DMS153 (cell line): Measurements from ENCODE around the gene FOXF1.

Experiments
- DNase-seq: peaks from one replicate; lab custom pipeline; 2025; lab: John Stamatoyannopoulos, UW

The FOXF1 gene

DNA sequence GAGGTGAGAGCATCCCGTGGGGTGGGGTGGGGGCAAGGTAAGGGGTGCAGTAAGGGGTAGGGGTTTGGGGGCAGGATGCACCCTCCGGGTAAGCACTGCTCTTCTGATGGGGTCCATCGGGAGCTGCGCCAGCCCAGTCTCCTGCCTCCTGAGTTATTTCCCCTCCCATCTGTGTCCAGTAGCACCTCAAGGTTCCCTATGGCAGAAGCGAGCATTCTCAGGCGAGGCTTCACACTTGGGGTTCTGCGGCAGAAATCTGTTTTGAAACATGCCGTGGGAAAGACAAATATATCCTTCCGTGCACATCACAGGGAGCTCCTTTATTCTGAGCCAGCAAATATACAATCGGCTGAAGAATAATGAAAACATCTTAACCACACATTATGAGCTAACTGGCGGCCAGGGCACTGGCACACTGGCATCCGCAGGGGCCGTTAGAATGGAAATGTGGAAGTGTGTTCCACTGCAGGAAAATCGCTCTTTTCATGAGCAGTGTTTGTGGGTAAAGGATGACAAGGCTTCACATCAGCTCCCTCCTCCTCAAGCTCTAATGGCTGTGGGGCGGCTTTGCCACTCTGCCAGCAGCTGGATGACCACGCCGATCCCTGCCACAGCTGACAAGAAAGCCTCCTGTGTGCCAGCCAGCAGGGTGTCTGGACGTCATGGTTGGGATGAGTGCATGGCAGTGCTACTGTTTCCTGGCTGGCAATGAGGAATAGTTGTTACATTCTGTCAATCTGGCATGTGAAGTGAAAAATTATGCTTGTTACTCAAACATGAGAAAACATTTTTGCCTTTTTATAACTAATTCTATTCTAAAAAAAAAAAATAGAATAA is 24.7 kb downstream of the FOXF1 start:
- DNase-seq: no peak

DNA sequence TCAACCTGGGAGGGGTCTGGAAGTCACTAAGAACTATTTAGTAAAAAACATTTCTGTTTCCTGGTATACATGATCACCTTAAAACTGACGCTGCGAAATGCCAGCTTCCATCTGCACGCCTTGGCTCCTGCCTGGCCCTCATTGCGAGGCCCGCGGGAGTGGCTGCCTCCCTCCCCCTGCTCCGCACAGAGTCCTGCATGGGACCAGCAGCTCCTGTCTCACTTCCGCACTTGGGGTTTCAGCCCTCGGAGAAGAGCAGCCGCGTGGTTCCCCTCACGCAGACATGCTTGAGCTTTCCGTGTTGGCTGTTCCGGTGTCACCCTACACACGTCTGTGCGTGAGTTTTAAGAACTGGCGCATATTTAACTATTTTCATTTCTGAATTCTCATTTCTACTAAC is 26.3 kb downstream of the FOXF1 start:
- no peak for DNase-seq

DNA sequence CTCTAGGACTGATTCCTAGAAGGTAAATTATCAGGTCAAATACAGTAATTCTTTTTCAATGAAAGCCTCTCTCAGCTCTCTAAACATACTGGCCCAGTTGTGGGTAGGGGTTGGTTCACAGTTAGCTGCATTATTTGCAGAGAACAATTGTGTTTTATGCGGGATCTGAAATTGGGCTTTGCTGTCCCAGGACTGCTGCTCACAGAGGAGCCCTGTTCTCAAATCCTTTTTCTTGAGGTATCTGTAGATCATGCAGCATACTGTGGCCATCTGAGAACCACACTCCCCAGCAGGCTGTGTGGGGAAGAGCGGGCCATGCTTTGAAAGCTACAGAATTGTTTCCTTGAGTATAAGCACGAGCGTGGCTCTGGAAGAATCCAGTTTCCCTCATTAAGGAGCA is 27.2 kb downstream of the FOXF1 start:
- DNase-seq: no peak

DNA sequence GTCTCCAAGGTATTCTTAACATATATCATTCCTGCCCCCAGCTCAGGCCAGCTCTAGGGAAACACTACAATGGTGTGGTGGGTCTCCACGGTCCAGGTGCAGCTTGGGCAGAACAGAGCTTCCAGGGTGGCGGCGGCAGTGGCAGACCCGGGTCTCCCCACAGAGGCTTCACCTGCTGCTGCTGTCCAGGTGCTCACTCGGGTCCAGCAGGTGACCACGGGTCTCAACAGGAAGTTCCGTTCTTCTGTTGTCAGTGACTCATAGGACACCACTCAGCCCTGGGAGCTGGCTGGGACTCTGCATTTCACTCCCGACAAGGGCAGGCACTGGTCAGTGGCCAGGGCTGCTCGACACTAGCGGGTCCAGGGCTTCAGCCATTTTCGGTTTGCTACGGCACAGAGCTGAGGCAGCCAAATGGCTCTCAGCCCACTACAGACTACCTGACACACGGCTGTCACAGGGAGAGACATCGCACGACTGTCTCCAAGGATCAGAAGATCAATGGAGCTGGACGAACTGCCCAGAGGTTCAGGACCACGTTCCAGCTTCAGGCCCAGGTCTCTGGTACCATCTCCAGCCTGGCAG is 28.0 kb downstream of the FOXF1 start:
- DNase-seq: no peak

DNA sequence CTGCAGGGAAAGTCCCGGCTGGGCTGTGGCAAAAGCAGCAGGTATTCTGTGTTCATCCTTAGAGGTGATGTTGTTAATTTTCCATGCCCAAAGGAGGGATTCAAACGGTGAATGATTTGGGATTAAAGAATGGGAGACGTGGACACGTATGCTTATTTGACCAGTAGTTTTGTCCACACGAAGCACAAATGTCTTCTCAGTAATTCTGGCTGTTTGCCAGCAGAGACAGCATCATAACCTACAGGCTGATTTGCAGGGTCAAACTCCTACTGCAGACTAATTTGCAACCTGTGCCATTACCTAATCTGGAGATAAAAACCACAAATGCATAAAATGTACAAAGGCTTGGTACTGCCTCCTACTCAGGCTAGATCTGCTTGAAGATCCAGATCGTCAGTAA is 30.6 kb downstream of the FOXF1 start:
- no peak for DNase-seq

DNA sequence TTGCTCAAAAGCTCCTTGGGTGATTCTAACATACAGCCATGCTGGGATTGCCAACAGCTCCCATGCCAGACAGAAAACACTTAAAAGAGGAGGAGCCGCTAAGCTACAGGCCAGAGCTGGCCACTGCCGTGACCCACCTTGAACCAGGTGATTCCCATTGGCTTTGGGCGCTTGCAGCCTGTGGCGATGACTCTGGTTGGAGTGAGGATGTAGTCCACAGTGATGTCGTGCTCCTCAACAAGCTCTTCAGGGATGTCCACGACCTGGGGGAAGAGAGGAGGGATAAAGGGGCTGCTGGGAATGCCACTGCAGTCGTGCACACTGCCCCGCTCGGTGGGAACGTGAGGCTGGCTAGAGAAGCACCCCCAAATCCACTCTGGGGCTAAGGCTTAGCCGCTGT is 31.2 kb downstream of the FOXF1 start:
- no peak for DNase-seq

DNA sequence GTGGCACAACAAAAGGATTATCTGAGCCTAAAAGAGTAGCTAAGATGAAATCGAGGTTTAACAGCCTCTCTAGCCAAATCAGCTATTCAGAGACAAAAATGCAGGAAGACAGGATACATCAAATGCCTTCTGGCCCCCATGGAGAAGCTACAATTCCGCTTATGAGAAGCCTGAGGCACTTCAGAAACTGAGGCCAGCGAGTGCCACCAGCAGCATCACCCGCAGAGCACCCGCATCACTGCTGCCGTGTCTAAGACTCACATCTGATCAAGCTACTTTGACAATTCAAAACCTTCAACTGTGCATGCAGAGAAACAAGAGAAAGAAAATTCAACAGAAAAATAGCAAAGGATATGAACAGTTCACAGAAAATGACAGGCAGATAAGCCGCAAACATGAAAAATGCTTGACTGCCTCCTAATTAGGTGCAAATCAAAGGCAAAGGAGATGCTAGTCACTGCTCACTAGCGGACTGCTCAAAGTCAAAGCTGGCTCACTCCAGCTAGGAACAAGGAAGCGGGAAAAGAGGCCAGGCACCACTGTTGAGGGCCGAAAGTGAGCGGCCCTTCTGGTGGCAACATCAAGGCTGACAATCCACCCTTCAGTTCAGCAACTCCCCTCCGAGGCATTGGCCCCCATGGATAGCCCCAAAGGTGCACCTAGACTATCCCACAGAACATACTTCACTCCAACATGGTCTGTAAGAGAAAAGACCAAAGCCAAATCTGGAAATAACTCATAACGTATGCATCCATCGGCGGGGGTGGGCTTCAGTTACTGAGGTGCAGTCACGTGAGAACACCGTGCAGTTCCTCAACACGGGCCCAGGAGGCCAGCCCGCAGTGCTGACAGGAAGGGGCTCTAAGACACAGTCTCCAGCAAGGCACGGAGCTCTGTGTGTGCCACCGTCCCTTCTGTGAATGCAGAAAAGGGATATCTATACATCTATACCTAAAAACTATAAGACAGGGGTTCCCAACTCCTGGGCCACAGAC is 32.7 kb downstream of the FOXF1 start:
- no peak for DNase-seq

DNA sequence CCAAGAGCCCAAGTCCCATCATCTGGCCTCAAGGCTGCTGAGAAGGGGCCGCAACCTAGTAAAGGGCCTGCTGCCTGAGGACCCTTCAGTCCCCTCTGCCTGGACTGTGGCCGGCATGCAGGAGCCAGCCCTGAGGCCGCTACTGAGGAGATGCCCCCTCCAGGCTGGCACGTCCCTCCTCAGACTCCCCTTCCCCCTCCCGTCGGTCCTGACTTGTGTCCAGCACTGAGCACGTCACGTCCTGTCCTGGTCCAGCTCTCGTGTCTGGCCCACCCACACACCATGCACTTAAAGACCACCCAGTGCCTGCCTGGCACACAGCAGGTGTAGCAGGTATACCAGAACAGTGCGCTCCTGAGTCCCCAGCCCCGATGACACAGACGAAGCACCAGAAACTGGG is 35.2 kb downstream of the FOXF1 start:
- DNase-seq: no peak

DNA sequence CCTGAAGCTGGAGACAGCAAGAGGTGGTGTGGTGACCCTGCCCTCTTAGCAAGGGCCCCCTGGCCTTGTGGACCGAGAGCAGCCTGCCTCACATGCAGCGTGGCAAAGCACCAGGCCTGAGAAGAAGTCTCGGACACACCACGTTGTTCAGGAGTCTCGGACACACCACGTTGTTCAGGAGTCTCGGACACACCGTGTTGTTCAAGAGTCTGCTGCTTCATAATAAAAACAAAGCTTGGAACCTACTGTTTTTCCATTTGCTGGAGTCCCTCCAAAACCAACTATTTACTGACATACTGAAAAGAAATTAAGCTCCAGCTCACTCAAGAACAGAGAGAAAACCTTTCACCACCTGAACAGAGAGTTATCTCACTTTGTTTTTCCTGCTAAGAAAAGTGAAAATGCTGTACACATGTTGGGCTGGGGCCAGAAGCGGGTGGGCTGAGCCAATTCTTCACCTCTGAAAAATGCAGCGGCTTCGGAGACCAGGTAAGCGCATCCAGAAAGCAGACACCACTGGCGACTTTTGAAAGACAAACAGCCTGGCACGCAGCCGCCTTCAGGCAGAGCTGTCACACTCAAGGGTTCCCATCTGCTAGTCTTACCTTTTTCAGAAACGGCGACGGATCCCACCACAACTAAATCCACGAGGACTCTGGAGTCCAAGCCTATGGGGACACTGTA is 35.8 kb downstream of the FOXF1 start:
- DNase-seq: no peak

DNA sequence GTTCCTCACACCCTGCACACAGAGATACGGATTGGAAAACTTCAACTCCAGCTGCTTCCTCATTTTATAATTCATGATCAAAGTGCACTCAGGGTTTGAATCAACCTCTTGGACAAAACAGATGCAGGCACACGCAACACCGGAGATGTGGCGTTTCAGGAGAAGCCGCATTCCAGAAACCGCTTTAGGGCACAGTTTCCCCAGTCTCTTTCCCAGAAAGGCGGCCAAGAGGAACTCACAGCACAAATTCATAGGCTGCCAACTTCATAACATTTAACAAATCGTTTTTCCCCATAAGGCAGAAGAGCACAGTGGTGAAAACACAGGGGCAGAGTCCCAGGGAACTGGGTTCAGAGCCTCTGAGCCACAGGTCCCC is 36.3 kb downstream of the FOXF1 start:
- DNase-seq: no peak

DNA sequence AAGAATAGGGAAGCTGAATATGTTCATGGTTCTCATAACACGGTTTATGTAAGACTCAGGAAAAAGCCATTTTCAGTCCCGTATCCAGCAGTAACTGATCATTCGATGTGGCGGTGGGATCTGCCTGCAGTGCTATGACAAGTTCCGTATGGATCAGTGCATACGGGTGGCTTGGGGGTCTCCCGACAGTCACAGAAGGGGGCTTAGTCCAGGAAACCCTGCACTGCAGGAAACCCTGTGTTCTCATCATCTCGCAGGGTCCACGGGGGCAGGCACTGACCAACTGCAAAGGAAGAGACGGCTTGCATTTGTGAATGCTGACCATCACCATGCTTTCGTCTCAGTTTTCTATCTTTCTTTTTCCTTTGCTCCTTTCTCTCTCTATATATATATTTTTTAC is 37.0 kb downstream of the FOXF1 start:
- DNase-seq: no peak

DNA sequence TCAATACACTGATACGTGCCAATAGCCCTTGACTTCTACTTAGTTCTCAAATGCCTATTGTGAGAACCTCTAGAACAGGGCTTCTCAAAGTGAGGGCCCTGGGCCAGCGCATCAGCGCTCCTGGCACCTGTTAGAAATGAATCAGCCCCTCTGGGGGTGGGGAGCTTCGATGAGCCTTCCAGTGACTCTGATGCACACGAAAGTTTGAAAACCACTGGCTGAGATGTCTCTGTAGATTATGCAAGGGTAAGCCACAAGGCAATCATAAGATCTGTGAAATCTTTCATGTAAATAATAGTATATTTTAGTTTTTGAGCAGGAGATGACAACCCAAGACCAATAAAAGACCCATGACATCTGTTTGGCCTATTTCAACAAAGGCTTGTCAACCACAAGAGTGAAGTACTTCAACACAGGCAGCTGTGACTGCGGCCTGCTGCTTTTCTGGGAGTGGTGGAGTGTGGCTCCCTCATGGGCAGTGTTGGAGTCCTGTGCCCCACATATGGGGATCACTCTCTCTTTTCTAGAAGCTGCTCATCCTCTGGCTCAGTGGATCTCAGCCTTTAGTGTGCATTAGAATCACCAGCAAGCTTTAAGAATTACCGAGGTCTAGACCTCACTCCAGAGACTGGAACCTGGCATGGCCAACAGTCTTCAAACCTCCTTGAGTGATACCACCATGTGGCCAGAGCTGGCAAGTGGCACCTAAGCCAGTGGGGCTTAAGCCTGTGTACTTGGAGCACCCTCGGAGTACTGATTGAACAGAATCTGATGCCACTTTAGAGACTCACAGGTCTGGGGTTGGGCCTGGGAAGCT is 39.0 kb downstream of the FOXF1 start:
- no peak for DNase-seq

DNA sequence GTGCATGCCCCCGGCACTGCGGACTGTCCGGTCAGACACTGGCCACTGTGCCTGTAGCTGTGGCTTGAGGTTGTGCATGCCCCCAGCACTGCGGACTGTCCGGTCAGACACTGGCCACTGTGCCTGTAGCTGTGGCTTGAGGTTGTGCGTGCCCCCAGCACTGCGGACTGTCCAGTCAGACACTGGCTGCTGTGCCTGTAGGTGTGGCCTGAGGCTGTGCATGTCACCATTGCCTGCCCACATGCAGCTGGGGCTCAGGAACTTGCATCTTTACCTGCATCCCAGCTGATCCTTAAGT is 39.5 kb downstream of the FOXF1 start:
- DNase-seq: no peak

DNA sequence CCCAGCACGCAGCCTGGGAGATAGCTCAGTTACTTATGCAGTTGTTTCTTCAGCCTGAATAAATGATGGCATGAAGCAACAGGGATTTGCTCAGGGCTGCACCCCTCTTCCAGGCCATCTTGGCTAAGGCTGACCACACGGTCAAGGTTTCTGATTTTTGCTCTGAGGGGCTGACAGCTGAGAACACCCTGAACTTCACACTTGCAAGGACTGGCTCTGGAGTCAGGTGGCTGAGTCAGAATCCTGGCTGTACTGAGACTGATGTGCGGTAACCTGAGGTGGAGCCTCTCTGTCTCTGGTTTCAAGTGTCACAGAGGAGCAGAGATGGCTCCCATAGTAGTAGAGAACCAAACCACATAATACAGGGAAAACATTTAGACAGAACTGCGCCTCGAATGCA is 40.0 kb downstream of the FOXF1 start:
- DNase-seq: no peak

DNA sequence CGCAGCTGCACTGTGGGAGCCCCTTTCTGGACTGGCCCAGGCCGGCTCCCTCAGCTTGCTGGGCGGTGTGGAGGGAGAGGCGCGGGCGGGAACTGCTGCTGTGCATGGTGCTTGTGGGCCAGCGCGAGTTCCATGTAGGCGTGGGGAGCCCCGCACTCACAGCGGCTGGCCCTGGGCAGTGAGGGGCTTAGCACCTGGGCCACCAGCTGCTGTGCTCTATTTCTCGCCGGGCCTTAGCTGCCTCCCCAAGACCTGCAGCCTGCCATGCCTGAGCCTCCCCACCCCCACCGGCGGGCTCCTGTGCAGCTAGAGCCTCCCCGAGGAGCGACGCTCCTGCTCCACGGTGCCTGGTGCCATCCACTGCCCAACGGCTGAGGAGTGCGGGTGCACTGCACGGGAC is 43.0 kb downstream of the FOXF1 start:
- DNase-seq: no peak

DNA sequence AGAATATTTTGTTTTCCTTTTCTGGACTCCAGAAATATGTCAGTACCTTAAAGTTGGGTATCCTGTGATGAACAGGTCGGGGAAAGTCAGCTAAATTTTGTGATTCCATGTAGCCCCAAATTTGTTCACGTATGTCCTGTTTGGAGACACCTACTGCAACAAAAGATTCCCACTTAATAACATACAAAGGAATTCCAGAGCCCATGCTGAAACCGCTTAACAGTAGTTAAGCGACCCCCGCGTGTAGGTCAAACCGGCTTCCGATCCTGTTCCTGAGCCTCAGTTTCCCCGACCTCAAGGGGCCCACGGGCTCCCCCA is 44.2 kb downstream of the FOXF1 start:
- no peak for DNase-seq

DNA sequence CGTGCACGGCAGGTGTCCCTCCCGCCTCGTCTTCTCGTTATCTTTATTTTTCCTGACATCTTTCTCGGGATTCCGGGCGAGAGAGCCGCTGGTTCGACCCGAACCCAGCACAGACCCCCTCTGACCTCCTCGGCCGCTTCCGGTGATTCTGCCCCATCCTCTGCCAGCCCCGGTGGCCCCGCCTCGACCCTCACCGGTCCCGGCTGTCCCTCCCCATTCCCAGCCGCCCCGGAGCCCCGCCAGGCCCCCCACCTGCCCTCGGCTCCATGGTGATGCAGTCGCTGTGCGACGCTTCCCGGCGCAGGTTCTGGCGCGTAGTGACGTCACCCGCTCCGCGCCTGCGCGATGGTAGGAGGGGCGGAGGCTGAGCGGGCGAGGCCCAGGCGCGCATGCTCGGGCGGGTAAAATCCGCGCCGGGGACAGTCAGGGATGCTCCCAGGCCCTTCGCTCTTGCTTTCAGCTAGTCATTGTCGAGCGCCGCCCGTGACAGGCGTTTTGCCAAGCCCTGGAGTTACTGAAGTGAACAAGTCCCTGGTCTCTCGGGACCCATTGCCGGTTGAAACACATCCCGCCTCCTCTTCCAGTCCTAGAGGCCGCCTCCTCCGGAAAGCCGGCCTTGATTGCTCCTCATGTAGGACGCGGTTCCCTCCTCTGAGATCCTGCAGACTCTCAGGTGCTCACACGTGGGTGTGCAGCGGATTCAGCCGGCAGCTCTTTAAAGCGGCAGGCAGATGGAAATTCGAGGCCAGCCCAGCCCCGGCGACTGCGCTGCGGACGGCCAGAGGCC is 44.8 kb downstream of the FOXF1 start, which contains the start of gene MTHFSD:
MTHFSD (minus strand) TSS at position 319 of the 787 bp plus-strand sequence; CDS start at position 268, 51 bp downstream.
- peak; percentile 76 for DNase-seq

DNA sequence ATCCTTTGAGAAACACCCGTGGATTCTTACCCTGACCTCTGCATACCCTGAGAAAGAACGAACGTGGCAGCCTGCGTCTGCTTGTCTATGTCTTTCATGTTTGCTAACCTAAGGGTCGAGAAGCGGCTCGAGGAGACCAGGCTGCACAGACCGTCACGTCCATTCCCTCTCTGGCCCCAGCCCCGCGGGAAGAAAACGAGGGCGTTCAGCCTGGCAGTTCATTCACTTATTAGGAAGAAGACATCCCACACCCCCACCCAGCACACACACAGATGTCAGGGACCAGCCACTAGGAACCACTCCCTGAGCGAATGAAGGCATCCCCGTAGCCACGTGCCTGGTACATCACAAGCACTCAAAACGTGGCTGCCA is 45.4 kb downstream of the FOXF1 start:
- no peak for DNase-seq

DNA sequence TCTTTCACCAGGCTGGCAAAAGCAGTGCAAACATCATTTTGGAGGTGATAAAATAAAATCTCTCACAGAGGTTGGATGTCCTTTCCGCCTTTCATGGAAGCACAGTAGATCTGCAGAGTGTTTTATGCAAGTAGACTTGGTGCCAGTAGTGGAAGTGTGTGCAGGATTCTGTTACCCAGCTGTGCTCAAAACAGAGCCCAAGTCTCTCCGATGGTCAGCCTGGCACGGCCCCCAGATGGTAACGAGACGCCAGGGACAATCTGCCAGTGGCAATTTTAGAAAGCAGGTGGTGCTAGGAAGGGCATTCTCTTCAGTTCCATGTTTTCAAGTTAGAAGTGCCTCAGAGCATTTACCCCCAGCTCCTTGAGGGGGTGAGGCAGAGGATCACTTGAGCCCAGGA is 46.2 kb downstream of the FOXF1 start:
- DNase-seq: no peak

DNA sequence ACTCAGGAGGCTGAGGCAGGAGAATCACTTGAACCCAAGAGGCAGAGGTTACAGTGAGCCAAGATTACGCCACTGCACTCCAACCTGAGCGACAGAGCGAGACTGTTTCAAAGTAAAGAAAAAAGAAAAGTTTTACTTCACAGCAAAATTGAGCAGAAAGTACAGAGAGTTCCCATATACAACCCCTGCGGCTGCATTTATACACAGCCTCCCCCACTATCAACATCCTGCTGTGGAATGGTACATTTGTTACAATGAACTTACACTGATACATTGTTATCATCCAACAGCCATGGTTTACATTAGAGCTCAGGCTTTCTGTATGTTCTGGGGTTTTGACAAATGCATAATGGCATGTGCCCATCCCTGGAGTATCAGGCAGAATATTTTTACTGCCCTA is 47.3 kb downstream of the FOXF1 start:
- DNase-seq: no peak
